GM10847 (cell line): ENCODE results near the gene SLC22A23.

ENCODE experiments used
- POLR2A ChIP-seq: IDR thresholded peaks from 2 replicates; pipeline ENCODE4 v1.6.1; 2011; ENCODE audit not compliant: insufficient read length; ENCODE audit errors: extremely low read depth

Gene SLC22A23

GRCh38 chr6:3367630-3368029, 89.2 kb downstream of the SLC22A23 start:
- no peak for TF ChIP-seq POLR2A

DNA sequence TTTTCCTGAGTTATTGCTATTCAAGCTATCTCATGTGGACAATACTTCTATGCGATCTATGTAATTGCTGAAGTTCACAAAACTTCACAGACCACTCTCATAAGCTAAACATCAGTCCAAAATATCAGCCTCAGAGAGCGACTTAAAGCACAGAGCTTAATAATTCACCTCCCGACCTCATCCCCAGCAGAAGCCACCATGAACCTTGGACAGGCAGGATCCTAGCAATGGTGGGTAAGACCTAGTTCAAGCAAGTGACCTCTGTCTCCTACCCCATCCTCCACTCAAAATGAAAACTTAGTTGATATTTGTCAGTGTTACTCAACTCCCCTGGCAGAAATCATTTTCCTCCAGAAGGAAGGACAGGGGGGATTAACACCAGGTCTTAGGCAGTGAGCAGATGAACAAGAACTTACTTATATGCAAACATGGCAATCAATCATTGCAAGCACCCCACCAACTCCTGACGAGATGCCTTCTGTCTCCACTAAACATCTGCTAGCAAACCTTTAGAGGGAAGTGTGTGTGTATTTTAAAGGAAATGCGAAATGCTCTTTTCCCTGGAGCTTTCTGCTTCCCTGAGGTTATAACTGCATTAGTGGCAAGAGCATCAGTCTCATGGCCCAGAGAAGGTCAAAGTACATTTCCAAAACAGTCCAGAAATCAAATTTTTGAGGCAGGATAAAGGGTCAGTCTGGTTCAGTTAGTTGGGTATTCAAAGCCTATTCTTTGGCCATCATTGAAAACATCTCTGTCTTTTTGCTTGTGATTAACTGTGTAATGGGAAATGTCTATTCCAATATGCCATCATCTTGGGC, 90.0 kb downstream of the SLC22A23 start:
- TF ChIP-seq POLR2A = no peak

- TF ChIP-seq POLR2A = no peak
These were observed 92.5 kb downstream of the SLC22A23 start for GRCh38 chr6:3364391-3364790.

GRCh38 chr6:3363296-3364025, 93.4 kb downstream of the SLC22A23 start:
- TF ChIP-seq POLR2A = no peak

DNA sequence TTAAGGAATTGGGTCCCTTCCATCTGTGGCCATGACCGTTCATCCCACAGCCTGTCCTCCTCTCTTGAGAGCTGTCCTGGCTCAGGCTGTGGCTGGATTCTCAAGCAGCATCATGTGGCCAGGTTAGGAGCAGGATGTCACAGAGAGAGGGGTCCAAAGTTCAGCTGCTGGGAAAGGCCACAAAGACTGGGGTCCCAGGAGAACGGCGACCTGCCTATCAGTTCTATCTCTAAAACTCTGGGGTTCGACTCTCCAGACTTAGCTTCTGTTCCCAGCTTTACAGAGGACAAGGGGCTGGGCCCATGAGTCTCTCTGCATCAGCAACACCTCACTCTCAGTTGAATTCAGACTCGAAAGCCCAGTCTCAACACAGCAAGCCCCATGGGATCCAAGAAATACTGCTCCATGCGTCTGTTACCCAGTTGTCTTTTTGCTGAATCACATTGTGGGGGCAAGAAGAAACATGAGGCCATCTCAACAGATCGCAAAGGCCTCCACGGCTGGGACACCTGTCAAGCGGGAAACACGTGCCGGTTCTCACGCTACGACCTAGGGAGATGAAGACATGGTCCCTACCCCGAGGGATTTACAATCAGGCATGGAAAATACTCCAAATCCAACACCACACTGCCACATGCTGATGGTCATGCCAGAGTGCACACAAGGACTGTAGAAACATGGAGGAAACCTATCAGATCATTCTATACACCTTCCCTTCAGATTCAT, 95.4 kb downstream of the SLC22A23 start:
- TF ChIP-seq POLR2A = no peak

GRCh38 chr6:3360727-3361045, 96.2 kb downstream of the SLC22A23 start:
- TF ChIP-seq POLR2A = no peak

DNA sequence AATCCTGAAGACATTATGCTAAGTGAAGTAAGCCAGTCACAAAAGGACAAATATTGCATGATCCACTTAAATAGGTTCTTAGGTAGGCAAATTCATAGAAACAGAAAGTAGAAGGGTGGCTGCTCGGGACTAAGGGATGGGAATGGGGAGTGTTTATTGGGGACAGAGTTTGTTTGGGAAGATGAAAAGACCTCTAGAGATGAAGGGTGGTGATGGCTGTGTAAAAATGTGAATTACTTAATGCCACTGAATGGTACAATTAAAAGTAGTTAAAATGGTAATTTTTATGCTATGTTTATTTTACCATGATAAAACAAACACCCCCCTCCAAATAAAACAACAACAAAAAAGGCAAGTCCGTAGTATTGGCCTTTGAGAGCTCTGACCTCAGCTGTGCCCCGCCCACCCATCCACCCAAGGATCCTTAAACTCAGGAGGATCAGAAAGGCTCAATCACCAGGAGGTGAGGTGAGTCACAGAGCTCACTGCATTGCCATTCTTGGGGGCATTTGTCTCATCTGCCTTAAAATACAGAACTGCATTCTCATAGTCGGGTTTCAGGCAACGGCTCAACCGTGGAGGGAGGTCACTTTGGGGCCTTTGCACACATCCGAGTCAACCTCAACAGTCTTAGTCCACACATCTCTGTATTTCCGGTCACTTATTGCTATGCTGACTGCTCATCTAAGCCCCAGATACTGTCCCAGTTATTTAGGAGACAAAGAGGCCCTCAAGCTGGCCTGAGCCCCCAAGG, 96.7 kb downstream of the SLC22A23 start:
- no peak for TF ChIP-seq POLR2A

DNA sequence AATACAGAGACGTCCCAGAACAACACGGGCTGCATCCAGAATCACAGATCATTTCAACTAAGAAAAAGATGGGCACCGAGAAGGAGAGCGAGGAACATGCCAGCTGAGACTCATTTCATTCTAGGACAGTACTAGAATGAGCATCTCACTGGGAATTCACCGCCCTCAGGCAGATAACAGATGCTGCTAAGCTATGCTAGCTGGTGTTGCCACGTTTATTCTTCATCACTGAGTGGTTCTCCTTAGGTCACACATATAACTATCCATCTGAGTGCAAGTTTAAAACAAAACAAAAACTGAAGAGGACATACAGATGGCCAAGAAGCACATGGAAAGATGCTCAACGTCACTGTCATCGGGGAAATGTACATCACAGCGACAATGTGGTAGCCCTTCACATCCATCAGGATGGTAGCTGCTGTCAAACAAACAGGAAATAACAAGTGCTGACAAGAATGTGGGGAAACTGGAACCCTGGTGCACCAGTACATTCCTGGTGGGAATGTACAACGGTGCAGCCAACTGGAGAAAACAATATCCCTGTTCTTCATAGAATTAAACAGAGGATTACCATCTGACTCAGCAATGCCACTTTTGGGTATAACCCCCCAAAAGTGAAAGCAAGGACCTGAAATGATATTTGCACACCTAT, 97.6 kb downstream of the SLC22A23 start:
- TF ChIP-seq POLR2A = no peak

GRCh38 chr6:3358413-3359100, 98.3 kb downstream of the SLC22A23 start:
- TF ChIP-seq POLR2A = no peak

- TF ChIP-seq POLR2A = no peak
These were observed 99.2 kb downstream of the SLC22A23 start for GRCh38 chr6:3357678-3358077.

GRCh38 chr6:3356824-3357420, 99.9 kb downstream of the SLC22A23 start:
- no peak for TF ChIP-seq POLR2A

DNA sequence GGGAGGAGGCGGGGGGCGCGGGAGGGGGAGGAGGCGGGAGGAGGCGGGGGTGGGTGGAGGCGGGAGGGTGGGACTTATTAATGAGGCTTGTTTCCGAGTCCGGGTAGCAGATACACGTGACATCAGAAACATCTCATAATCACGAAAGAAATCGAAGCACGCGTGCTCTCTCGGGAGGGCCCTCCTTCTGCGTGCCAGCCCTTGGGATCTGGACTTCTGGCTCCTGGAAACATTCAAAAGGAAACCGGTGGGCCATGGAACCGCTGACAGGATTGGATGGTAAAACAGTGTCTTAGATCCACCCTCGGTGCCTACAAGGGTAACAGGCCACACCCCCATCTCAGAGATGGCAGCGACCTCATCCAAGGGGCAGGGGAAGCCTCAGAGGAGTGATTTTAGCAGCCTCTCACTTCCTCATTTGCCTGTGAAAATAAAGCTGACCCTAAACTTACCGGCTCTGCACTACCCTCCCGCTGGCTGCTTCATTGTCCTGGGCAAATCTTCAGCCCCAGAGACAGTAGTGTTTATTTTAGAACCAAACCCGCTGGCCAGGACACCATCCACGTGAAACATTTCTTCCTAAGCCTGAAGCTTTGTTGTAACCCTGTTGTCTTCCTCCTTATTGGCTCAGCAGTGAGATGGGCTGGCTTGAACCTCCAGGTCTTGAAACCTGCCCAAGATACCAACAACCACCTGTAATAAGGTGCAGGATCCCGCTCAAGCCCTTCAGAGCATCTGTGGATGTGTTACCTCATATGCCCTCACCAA, 100.6 kb downstream of the SLC22A23 start:
- no peak for TF ChIP-seq POLR2A
